GM23248 (cell line): Measurements from ENCODE around the gene KLHL36.

Source experiments
- EZH2 ChIP-seq: fragments of 200-600 bp; sonication (generic); IDR thresholded peaks from 2 replicates; pipeline ENCODE4 v1.6.1; 2018; ENCODE audit warnings: antibody characterized with exemption, mild to moderate bottlenecking; ENCODE audit not compliant: insufficient read depth, poor library complexity, severe bottlenecking
- EZH2phosphoT487 ChIP-seq: fragments of 200-600 bp; sonication (generic); IDR thresholded peaks from 2 replicates; pipeline ENCODE4 v1.6.1; 2018; ENCODE audit warnings: antibody characterized with exemption, moderate library complexity, mild to moderate bottlenecking, low read depth; ENCODE audit not compliant: insufficient read depth

- no peak for TF ChIP-seq EZH2
- no peak for TF ChIP-seq EZH2phosphoT487
These were observed 58.5 kb downstream of the KLHL36 start for GRCh38 chr16:84706856-84707255.
